A172 (cell line): ENCODE results near the gene PON1. TPM values are rescaled to one million over a fixed set of nuclear protein-coding genes. Genes with fewer than 3 reads are reported as not detected.

ENCODE experiments used
- DNase-seq: peaks from one replicate; pipeline ENCODE4 v3.0.0-alpha.2; 2015; ENCODE audit warnings: low spot score
- total RNA-seq: library from RNA; depleted of rRNA; stranded (reverse); fragments of >200 nt; shearing (Covaris generic); gene quantifications from 2 replicates; pipeline ENCODE4 v1.2.3, GENCODE V29; 2014; rRNA removed

Gene PON1
- not detected in 2 replicates for total RNA-seq

GRCh38 chr7:95324431-95324830, at the start of gene PON1:
PON1 (minus strand) TSS chr7:95324532; CDS start chr7:95324475, 57 bp downstream.
- no peak for DNase-seq

- no peak for DNase-seq
Observed at GRCh38 chr7:95373323-95373722, 49.0 kb upstream of the PON1 start.

GRCh38 chr7:95368235-95368634, 43.9 kb upstream of the PON1 start:
- DNase-seq, result no peak

GRCh38 chr7:95367606-95368005, 43.3 kb upstream of the PON1 start:
- DNase-seq, result no peak

- DNase-seq, result no peak
Observed at GRCh38 chr7:95365151-95365550, 40.8 kb upstream of the PON1 start.

- no peak for DNase-seq
Observed at GRCh38 chr7:95357623-95358022, 33.3 kb upstream of the PON1 start.

- no peak for DNase-seq
Observed at GRCh38 chr7:95342642-95343307, 18.4 kb upstream of the PON1 start.

- DNase-seq, result no peak
Observed at GRCh38 chr7:95342029-95342428, 17.7 kb upstream of the PON1 start.

- no peak for DNase-seq
Observed at GRCh38 chr7:95340491-95340890, 16.2 kb upstream of the PON1 start.

- no peak for DNase-seq
Observed at GRCh38 chr7:95338832-95339231, 14.5 kb upstream of the PON1 start.

- no peak for DNase-seq
Observed at GRCh38 chr7:95335093-95335492, 10.8 kb upstream of the PON1 start.

GRCh38 chr7:95334447-95334846, 10.1 kb upstream of the PON1 start:
- DNase-seq, result no peak

GRCh38 chr7:95330961-95331337, 6.6 kb upstream of the PON1 start:
- no peak for DNase-seq

- DNase-seq, result peak; percentile 36
Observed at GRCh38 chr7:95330204-95330960, 6.0 kb upstream of the PON1 start.

GRCh38 chr7:95327356-95327755, 3.0 kb upstream of the PON1 start:
- DNase-seq, result no peak

- DNase-seq, result no peak
Observed at GRCh38 chr7:95323410-95324129, 762 bp downstream of the PON1 start.

- DNase-seq, result no peak
Observed at GRCh38 chr7:95322854-95323253, 1.5 kb downstream of the PON1 start.

- DNase-seq, result no peak
Observed at GRCh38 chr7:95322396-95322795, 1.9 kb downstream of the PON1 start.

GRCh38 chr7:95321720-95322119, 2.6 kb downstream of the PON1 start:
- DNase-seq, result no peak

GRCh38 chr7:95320651-95321050, 3.7 kb downstream of the PON1 start:
- DNase-seq, result no peak

GRCh38 chr7:95319570-95319969, 4.8 kb downstream of the PON1 start:
- no peak for DNase-seq

GRCh38 chr7:95318501-95319100, 5.7 kb downstream of the PON1 start:
- no peak for DNase-seq
